Measurements from ENCODE around the gene GRIK4.

- TF ChIP-seq, protein P1, sequence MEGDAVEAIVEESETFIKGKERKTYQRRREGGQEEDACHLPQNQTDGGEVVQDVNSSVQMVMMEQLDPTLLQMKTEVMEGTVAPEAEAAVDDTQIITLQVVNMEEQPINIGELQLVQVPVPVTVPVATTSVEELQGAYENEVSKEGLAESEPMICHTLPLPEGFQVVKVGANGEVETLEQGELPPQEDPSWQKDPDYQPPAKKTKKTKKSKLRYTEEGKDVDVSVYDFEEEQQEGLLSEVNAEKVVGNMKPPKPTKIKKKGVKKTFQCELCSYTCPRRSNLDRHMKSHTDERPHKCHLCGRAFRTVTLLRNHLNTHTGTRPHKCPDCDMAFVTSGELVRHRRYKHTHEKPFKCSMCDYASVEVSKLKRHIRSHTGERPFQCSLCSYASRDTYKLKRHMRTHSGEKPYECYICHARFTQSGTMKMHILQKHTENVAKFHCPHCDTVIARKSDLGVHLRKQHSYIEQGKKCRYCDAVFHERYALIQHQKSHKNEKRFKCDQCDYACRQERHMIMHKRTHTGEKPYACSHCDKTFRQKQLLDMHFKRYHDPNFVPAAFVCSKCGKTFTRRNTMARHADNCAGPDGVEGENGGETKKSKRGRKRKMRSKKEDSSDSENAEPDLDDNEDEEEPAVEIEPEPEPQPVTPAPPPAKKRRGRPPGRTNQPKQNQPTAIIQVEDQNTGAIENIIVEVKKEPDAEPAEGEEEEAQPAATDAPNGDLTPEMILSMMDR (IDR thresholded peaks at IDR 0.05), result no peak
- no peak for TF ChIP-seq POLR2A (IDR thresholded peaks at IDR 0.05)
Observed at GRCh38 chr11:120842195-120842594, 330.6 kb downstream of the GRIK4 start.
